ENCODE results near the gene IGSF9B.
A peak's percentile ranks its signal among the peaks of the same experiment; 100 is the strongest.

IGSF9B gene

GRCh38 chr11:133955945-133956421 lies 785 bp downstream of the IGSF9B start:
- no peak for DNase-seq (ENCODE audit: low spot score)

DNA sequence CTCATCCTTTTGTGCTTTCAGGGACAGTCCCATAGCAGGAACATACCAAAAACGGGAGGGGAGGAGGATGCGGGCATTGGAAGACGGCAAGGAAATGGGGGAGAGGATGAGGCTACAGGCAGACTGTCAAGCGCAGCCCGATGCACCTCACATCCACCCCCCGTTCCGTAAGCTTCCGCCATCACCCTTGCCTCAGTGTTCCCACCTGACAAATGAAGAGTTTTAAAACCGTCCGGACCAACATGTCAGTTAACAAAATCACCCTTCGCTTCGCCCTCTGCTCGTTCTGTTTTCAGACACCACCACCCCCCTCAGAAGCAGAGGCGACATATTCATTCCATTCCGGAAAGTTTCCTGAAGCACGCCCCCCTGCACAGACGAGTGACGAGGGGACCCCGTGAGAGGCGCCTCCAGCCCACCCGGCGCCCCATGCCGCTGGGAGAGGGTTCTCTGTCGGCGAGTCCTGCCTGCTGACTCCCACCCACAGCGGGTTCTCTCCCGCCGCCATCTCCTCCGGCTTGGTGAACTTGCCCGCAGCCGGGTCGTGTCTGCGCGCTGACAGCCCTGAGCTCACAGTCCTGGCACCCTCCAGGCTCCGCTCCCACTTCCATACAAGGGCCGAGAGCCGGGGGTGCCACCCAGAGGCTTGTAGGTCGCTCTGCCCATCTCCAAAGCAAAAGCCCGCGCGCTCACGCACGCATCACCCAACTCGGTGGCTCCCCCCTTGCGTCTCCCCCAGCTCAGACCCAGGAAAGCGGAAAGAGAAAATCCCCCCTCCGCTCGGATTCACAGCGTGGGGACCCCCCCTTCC lies 1.5 kb downstream of the IGSF9B start:
- DNase-seq (ENCODE audit: low spot score): no peak

- DNase-seq (ENCODE audit: low spot score): no peak
Observed at GRCh38 chr11:133953999-133954398, 2.8 kb downstream of the IGSF9B start.

- no peak for DNase-seq (ENCODE audit: low spot score)
Observed at GRCh38 chr11:133953547-133953946, 3.2 kb downstream of the IGSF9B start.

DNA sequence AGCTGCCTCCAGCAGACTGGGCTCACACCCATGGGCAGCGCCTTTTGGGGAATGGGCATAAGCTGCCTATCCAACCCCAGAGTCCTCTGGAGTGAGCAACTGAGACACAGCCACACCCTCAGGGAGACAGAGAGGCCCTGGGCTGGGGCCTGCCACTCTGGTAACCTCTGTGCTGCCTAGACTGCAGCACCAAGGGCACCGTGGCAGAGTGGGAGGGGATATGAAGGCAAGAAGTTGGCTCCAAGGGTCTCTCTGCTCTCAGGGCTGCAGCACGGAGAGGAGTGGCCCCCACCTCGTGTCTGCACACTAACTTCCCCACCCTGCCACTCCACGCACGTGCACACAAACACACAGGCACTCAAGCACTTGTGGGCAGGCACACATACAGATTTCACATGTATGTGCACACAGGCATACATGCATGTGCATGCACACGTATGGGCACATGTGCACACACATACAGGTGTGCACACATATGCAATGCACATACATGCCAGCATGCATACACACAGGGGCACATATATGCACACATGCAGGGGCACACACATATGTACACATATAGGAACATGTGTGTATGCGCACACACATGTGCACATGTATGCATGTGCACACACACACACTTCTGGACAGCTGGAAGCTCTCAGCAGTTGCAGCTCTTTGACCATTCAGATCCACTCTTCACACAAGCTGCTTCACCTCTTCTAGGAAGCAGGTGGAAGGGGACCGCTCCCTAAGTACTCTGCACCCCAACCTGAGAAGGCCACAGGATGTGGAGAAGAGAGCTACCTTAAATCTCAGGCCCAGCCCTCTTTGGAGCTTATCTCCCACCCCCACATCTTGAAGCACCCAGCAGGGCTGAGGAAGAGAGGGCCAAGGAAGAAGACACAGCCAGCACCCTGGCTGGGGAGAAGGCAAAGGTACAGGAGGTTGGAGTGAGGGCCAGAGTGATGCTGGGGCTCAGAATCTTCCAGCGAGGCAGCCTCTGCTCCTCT lies 4.3 kb downstream of the IGSF9B start:
- no peak for DNase-seq (ENCODE audit: low spot score)

- no peak for DNase-seq (ENCODE audit: low spot score)
Observed at GRCh38 chr11:133951327-133952198, 5.2 kb downstream of the IGSF9B start.

GRCh38 chr11:133950874-133951326 lies 5.9 kb downstream of the IGSF9B start:
- DNase-seq (ENCODE audit: low spot score): no peak

DNA sequence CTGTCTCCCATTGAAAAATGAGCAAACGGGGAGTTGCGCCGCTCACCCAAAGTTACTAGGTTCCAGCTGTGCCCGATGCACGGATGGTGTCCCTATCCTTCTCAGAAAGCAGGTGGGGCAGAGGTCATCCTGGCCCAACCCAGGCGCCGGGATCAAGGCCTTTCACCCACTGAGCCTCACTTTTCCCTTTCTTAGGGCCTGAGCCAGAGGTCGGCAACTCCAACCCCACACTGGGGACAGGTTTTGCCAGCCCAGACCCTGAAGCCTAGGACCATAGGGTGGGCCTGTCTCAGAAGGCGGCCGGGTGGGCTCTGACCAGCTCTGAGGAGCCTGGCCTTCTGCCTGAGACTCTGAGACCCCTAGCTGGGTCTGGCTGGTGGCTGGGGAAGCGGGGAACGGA lies 6.3 kb downstream of the IGSF9B start:
- DNase-seq (ENCODE audit: low spot score): no peak

GRCh38 chr11:133949129-133949528 lies 7.6 kb downstream of the IGSF9B start:
- DNase-seq (ENCODE audit: low spot score): no peak

GRCh38 chr11:133948711-133949110 lies 8.1 kb downstream of the IGSF9B start:
- DNase-seq (ENCODE audit: low spot score): no peak

- no peak for DNase-seq (ENCODE audit: low spot score)
Observed at GRCh38 chr11:133947321-133947756, 9.4 kb downstream of the IGSF9B start.

- DNase-seq (ENCODE audit: low spot score): no peak
Observed at GRCh38 chr11:133946541-133947318, 10.0 kb downstream of the IGSF9B start.

- no peak for DNase-seq (ENCODE audit: low spot score)
Observed at GRCh38 chr11:133946051-133946450, 10.7 kb downstream of the IGSF9B start.

DNA sequence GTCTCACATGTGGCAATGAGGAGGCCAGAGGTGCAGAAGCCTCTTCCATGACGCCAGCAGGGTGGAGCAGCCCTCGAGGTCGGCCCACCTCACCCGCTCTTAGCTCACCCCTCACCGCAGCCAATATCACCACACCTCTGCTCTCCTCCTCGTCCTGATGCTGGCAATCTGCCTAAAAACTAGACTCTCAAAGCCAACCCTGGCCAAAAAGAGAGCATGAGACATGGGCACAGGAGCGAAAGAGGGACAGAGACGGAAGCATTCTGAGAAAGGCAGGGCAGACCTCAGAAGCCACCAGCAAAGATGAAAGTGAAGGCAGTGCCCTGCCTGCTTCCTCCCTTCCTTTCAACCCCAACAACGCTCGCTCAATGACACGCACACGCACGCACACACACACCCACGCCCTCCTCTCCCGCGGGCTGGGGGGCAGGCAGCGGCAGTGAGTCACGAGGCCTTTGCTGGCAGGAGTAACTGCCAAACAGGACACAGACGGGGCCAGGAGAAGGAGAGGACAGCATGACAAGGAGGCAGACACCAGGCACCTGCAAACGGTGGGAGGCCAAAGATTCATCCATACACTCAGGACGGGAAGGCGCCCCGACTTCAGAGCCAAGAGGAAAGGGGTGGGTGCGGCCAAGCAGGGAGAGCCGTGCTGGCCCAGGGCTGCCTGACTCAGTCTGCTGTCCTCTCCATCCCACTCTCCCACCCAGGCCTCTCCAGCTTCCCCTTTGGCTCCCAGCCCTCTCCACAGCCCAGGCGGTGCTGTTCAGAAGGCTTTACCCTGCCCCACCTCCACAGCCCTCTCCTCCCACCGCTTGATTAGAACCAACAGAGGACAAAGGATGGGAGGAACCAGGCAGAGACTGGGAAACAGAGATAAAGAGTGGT lies 11.4 kb downstream of the IGSF9B start:
- DNase-seq (ENCODE audit: low spot score): peak; percentile 37

- no peak for DNase-seq (ENCODE audit: low spot score)
Observed at GRCh38 chr11:133943950-133944698, 12.6 kb downstream of the IGSF9B start.

DNA sequence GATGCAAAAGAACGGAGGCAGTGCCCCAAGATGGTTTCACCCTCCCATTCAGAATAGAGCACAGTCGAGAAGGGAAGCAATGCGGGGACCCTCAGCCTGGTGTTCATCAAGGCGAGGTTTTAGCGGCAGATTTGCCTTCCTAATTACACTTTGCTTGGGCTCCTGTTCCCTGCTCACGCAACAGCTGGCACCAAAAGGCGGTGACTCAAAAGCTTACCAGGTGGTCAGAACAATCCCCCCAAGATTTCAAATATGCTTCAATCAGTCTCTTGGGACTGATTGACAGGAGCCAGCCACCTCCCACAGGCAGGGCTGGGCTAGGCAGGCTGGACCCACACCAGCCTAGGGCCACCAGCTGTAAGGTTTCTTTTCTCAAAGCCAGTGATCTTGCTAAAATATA lies 14.2 kb downstream of the IGSF9B start:
- DNase-seq (ENCODE audit: low spot score): no peak

DNA sequence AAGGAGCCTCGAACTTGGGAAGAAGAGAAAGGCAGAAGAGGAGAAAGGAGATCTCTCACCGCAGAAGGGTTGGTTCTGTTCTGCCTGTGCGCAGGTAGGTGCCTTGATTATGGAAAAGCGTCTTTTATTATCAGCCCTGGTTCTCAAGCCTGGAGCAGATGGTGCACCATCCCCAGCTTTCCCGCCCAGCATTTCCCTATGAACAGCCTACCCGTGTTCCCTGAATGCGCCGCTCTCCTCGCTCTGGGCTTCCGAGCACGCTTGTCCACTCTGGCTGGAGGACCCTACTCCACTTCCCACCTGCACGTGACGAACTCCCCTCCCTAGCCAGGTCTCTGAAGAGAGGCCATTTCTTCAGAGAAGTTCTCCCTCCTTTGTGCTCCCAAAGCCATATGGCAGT lies 15.2 kb downstream of the IGSF9B start:
- no peak for DNase-seq (ENCODE audit: low spot score)

DNA sequence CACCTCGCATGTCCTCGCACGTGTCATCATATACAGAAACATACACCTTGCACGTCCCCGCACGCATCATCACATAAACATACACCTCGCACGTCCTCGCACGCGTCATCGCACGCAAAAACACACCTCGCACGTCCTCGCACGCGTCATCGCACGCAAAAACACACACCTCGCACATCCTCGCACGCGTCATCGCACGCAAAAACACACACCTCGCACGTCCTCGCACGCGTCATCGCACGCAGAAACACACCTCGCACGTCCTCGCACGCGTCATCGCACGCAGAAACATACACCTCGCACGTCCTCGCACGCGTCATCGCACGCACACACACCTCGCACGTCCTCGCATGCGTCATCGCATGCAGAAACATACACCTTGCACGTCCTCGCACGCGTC lies 16.7 kb downstream of the IGSF9B start:
- DNase-seq (ENCODE audit: low spot score): no peak

- DNase-seq (ENCODE audit: low spot score): no peak
Observed at GRCh38 chr11:133939558-133939957, 17.2 kb downstream of the IGSF9B start.
